IPS-18a (cell line): ENCODE results near the gene KCTD14.
"Not testable (repeated sequence)": the region's sequence is repeated elsewhere in the genome, so short reads cannot be mapped to it uniquely, and the experiment has no call there.

Experiments
- H3K27ac ChIP-seq: one replicate; pipeline ENCODE4 v1.5.1; 2013; ENCODE audit warnings: low read length
- H3K27me3 ChIP-seq: one replicate; pipeline ENCODE4 v1.6.1; 2013; ENCODE audit warnings: mild to moderate bottlenecking, low read length; ENCODE audit not compliant: control insufficient read depth, insufficient read depth
- H3K36me3 ChIP-seq: one replicate; pipeline ENCODE4 v1.6.1; 2013; ENCODE audit warnings: low read depth, low read length; ENCODE audit not compliant: control insufficient read depth
- H3K4me1 ChIP-seq: one replicate; pipeline ENCODE4 v1.6.1; 2013; ENCODE audit warnings: low read depth, low read length; ENCODE audit not compliant: control insufficient read depth
- H3K4me3 ChIP-seq: one replicate; pipeline ENCODE4 v1.5.1; 2013; ENCODE audit warnings: low read length
- H3K9ac ChIP-seq: one replicate; pipeline ENCODE4 v1.6.1; 2013; ENCODE audit warnings: mild to moderate bottlenecking, low read length, moderate library complexity
- H3K9me3 ChIP-seq: one replicate; pipeline ENCODE4 v1.6.1; 2013; ENCODE audit warnings: low read depth, low read length; ENCODE audit not compliant: control insufficient read depth

Gene KCTD14

DNA sequence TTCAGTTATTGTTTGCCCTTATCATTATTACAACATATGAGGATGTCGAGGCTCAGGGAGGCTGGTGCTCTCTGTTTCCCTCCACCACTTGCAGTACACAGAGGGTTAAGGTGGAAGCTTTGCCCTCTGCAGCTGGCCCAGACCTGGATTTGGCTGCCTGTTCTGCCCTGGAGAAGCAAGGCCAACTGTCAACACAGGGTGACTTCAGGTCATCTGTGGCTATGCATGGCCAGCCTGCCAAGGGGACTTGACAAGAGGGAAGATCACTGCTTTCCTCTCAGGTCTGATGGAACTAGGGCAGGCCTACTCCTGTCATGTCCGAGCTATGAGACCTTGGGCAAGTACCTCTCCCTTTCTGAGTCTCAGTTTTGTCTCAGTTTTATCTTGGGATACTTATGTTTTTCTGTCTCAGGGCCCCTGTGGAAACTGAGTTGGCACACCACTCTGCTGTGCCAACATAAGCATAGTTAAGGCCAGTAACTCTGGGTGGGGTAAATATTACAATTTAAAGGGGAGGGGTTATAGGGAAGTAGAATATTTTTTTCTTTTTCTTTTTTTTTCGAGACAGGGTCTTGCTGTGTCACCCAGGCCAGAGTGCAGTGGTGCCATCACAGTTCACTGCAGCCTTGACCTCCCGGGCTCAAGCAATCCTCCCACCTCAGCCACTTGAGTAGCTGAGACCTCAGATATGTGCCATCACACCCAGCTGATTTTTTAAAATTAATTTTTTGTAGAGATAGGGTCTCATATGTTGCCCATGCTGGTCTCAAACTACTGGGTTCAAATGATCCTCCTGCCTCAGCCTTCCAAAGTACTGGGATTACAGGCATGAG, 38.2 kb upstream of the KCTD14 start:
- Histone ChIP-seq H3K9ac (no peak overlapping the region), H3K9me3 (no peaks in the 10 kb centered on the region), H3K4me3 (no peak overlapping the region), H3K27ac (no peak overlapping the region), H3K36me3 (no peaks in the 10 kb centered on the region), H3K27me3 (no peaks in the 10 kb centered on the region), H3K4me1 (no peaks in the 10 kb centered on the region)

DNA sequence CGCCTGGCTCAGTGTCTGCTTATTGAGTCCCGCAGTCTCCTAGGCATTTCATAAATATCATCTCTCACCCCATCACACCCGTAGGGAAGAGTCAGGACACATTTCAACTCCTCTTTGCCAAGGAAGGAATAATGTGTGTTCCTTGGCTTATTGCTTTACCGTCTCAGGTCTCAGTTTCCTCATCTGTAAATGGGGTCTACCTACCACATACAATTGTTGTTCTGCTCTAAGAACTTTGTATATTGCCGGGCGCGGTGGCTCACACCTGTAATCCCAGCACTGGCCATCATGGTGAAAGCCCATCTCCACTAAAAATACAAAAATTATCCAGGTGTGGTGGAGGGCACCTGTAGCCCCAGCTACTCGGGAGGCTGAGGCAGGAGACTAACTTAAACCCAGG, 37.5 kb upstream of the KCTD14 start:
- no peaks in the 10 kb centered on the region for H3K27me3 ChIP-seq

DNA sequence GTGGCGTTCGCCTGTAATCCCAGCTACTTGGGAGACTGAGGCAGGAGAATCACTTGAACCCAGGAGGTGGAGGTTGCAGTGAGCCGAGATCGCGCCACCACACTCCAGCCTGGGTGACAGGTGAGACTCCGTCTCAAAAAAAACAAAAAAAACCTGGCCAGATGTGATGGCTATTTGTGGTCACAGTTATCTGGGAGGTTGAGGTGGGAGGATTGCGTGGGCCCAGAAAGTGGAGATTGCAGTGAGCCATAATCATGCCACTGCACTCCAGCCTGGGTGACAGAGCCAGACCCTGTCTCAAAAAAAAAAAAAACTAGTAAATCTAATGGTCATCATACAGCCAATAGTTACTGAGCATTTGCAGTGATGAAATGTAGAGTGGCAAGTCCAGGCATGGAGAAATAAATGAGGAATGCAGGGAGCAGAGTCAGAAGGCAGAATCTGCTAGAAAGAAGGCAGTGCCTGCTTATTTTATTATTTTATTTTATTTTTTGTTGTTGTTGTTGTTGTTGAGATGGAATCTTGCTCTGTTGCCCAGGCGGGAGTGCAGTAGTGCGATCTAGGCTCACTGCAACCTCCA, 36.8 kb upstream of the KCTD14 start:
- not testable (repeated sequence) for H3K9me3 ChIP-seq, H3K4me1 ChIP-seq, H3K9ac ChIP-seq, H3K27ac ChIP-seq, H3K27me3 ChIP-seq, H3K36me3 ChIP-seq, H3K4me3 ChIP-seq

More for the DNA sequence above, 37.5 kb upstream of the KCTD14 start:
- no peaks in the 10 kb centered on the region for H3K4me1 ChIP-seq
- no peak overlapping the region for H3K9ac ChIP-seq
- no peaks in the 10 kb centered on the region for H3K36me3 ChIP-seq
- no peak overlapping the region for H3K4me3 ChIP-seq
- H3K27ac ChIP-seq = no peak overlapping the region
- H3K9me3 ChIP-seq = no peaks in the 10 kb centered on the region

DNA sequence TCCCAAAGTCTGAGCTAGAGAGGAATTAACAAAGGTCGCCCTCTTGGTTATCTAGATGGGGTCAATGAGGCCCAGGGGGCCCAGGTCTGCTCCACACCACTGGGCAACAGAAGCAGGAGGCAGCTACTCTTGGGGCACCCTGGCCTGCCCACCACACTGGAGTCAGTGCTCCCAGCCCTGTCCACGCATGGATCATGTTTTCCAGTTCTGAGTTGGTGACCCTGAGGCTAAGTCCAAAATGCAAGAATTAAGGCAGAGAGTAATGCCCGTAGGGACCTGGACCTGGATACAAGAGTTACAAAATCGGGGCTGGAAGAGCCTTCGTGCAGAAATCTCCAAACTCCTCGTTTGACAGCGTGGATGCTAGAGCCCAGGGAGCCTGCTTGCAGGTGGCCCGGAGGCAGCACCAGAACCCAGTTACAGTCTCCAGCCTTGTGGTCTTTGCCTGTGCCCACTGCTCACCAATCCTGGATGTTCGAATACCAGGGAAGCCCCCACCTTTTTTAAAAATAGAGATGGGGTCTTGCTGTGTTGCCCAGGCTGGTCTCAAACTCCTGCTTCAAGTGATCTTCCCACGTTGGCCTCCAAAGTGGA, 34.5 kb upstream of the KCTD14 start:
- Histone ChIP-seq H3K27me3 (no peaks in the 10 kb centered on the region), H3K9ac (no peak overlapping the region), H3K4me1 (no peaks in the 10 kb centered on the region), H3K4me3 (no peak overlapping the region), H3K36me3 (no peaks in the 10 kb centered on the region), H3K9me3 (no peaks in the 10 kb centered on the region), H3K27ac (no peak overlapping the region)

DNA sequence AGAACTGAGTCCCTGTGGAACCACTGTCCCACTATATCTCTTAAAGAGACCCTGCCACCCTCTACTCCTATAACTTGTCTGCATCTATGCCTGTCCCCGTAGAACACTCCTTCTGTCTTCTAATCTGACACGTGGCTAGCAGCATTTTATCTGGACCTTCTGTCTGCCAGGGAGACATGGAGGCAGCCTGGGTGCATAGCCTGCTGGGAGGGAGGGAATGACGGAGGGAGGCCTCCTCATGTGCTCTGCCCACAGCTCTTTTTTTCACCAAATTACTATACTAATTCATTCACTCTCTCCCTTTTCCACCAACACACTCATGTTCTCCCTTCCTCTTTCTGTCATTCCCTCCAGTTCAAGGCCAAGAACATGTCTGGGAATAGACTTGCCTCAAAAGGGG, 33.0 kb upstream of the KCTD14 start:
- Histone ChIP-seq H3K4me3 (no peak overlapping the region), H3K27ac (no peak overlapping the region), H3K36me3 (no peaks in the 10 kb centered on the region), H3K4me1 (peaks cover 4% of the 10 kb centered on the region), H3K9ac (no peak overlapping the region), H3K9me3 (no peaks in the 10 kb centered on the region), H3K27me3 (no peaks in the 10 kb centered on the region)

DNA sequence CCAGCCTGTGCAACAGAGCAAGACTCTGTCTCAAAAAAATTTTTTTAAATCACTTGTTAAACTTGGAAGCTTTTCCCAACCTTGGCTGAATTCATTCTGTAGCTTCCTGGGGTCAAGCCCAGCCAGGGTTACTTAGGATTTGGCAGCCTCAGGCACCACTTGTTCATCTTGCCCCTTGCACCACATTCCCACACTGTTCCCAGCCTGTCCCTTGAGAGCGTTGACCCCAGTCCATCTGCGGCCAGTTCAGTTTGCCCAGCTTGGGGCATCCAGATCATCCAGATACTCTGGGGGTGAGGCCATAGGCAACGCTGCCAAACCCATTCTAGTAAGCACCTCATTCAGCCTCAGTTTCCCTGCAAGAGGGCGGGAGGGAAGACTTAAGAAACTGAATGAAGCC, 31.9 kb upstream of the KCTD14 start:
- no peak overlapping the region for H3K9ac ChIP-seq
- H3K27me3 ChIP-seq = no peaks in the 10 kb centered on the region
- no peak overlapping the region for H3K27ac ChIP-seq
- H3K4me1 ChIP-seq = peaks cover 4% of the 10 kb centered on the region
- H3K9me3 ChIP-seq = no peaks in the 10 kb centered on the region
- H3K4me3 ChIP-seq = no peak overlapping the region
- H3K36me3 ChIP-seq = no peaks in the 10 kb centered on the region

DNA sequence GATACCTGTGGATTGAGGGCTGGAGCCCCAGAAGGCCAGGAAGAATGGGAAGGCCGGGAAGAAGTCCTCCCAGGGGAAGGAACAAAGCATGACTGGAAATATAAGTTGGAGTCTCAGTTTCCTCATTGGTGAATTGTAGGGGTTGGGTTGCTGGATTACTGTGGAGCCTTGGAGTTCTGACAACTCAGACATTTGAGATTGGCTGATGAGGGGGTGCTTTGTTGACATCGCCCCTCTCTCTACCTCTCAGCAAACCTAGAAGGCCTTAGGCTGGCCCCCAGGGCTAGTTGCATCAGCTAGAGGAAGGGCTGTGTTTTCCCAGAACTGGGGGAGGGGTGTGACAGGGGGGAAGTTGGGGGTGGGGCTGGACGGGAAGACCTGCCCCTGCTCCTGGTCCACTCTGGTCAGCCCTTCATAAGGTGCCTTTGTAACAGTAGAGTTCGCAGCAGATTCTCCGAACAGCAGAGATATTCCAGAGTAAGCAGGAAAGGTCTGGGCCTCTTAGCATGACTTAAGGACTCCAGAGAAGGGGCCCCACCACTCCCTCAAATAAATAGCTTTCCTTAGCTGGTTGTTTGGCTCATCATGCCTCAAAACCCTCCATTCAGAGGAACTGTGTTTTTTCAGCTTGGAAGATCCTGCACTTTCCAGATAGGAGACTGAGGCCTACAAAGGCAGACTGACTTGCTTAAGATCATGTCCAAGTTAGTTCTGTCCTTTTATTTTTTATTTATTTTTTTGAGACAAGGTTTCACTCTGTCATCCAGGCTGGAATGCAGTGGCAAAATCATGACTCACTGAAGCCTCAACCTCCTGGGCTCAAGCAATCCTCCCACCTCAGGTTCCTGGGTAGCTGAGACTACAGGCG, 28.1 kb upstream of the KCTD14 start:
- H3K9ac ChIP-seq = peak overlapping the region; percentile 44
- no peaks in the 10 kb centered on the region for H3K36me3 ChIP-seq
- peak overlapping the region; percentile 24 for H3K4me3 ChIP-seq
- H3K4me1 ChIP-seq = peaks cover 4% of the 10 kb centered on the region
- H3K27ac ChIP-seq = peak overlapping the region; percentile 83
- H3K27me3 ChIP-seq = no peaks in the 10 kb centered on the region
- no peaks in the 10 kb centered on the region for H3K9me3 ChIP-seq

DNA sequence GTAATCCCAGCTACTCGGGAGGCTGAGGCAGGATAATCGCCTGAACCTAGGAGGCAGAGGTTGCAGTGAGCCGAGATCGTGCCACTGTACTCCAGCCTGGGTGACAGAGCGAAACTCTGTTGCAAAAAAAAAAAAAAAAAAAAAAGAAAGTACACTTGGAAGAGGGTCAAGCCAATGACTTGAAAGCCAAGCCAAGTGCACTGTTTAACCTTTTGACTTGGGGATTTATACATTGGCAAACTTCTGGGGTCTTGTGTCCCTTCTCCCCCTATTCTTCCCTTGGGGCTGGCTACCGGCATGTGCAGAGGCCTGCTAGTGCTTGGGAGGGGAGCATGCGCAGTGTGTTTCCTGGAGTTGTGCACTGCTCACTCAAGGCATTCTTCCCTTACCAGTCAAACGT, 26.3 kb upstream of the KCTD14 start:
- Histone ChIP-seq H3K4me1 (peaks cover 4% of the 10 kb centered on the region), H3K27ac (no peak overlapping the region), H3K9ac (no peak overlapping the region), H3K27me3 (peaks cover 9% of the 10 kb centered on the region), H3K9me3 (no peaks in the 10 kb centered on the region), H3K4me3 (no peak overlapping the region), H3K36me3 (no peaks in the 10 kb centered on the region)

DNA sequence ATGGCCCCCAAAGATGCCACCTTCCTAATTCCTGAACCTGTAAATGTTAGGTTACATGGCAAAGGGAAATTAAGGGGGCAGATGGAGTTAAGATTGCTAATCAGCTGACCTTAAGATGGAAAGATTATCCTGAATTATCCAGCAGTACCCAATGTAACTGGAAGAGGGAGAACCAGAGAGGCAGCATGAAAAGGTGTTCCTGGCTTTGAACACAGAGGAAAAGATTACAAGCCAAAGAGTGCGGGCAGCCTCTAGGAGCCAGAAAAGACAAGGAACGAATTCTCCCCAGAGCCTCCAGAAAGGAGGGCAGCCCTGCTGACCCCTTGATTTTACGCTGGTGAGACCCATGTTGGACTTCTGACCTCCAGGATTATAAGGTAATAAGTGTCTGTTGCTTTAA, 25.5 kb upstream of the KCTD14 start:
- H3K36me3 ChIP-seq = no peaks in the 10 kb centered on the region

DNA sequence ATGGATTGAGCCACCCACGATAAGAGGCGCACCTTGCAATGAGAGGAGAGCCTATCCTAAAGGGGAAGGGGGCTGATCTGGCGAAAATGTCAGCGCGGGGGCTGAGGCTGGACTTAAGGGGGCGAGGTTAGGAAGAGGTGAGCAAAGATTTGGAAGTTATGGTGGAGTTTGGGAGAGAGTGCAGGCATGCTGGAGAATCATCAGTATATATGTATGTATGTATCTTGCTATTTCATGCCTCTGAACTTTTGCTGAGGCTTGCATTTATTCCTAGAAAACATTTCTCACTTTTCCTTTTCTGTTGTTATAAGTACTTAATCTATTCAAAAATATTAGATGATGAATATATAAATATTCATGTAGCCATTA, 23.4 kb upstream of the KCTD14 start:
- Histone ChIP-seq H3K27ac (no peak overlapping the region), H3K36me3 (no peaks in the 10 kb centered on the region), H3K27me3 (peaks cover 9% of the 10 kb centered on the region), H3K4me3 (peak overlapping the region; percentile 32), H3K9me3 (no peaks in the 10 kb centered on the region), H3K9ac (no peak overlapping the region), H3K4me1 (peaks cover 3% of the 10 kb centered on the region)

More for the DNA sequence above, 25.5 kb upstream of the KCTD14 start:
- H3K27me3 ChIP-seq = peaks cover 9% of the 10 kb centered on the region
- H3K27ac ChIP-seq = no peak overlapping the region
- peaks cover 4% of the 10 kb centered on the region for H3K4me1 ChIP-seq
- H3K9me3 ChIP-seq = no peaks in the 10 kb centered on the region
- no peak overlapping the region for H3K4me3 ChIP-seq
- no peak overlapping the region for H3K9ac ChIP-seq

DNA sequence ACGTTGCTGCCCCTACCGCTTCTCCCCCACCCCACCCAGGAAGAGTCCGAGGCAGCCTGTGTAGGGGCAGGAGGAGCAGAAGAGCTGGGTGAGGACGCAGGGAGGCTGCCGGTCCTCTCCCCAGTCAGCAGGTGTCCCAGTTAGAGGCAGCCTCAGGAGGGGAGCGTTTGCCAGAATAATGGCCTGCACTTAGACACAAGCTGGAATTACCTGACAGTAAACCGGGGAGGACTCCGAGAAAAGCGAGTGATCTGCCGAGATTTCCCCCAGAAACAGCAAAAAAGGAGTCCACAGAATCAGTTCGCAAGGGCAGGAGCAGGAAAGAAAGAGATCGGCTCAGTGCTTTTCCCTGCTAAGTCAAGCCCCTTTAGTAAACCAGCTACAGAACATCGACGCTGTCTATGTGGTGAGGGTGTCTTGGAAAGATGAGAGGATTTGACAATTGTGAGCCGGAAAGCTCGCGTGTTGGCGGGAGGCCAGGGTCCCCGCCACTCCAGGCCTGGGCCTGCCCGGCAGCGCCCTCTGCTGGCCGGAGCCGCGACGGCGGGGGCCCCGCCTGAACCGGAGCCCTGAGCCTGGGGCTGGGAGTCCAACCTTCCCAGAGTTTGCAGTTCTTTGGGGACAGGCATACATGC, 22.9 kb upstream of the KCTD14 start:
- Histone ChIP-seq H3K27me3 (peaks cover 9% of the 10 kb centered on the region), H3K27ac (no peak overlapping the region), H3K4me1 (no peaks in the 10 kb centered on the region), H3K4me3 (peak overlapping the region; percentile 32), H3K36me3 (no peaks in the 10 kb centered on the region), H3K9ac (no peak overlapping the region), H3K9me3 (no peaks in the 10 kb centered on the region)
